Liver (tissue), 9 donors: ENCODE data around the gene CCR2. TPM values are rescaled to one million over a fixed set of nuclear protein-coding genes. Genes with fewer than 3 reads are reported as not detected.

Experiments
- DNase-seq: peaks from one replicate; pipeline ENCODE4 v3.0.0-alpha.2; 2017; ENCODE audit warnings: low spot score
- H3K27ac ChIP-seq, 2 donors: one replicate each; pipeline ENCODE4 v1.7.0; 2013; ENCODE audit warnings: inconsistent platforms in 2 of 2, low read length in 2 of 2, control low read depth in 1 of 2, low read depth in 1 of 2, mild to moderate bottlenecking in 1 of 2
- H3K27me3 ChIP-seq, 4 donors: one replicate each; pipeline versions ENCODE4 v1.6.1 to v1.7.0; 2013; ENCODE audit warnings: low read length in 3 of 4, inconsistent platforms in 1 of 4, mild to moderate bottlenecking in 1 of 4, moderate library complexity in 1 of 4; ENCODE audit not compliant: control insufficient read depth in 4 of 4, insufficient read depth in 4 of 4
- H3K36me3 ChIP-seq, 4 donors: one replicate each; pipeline versions ENCODE4 v1.6.1 to v1.7.0; 2013; ENCODE audit warnings: low read length in 3 of 4, mild to moderate bottlenecking in 3 of 4, low read depth in 1 of 4, moderate library complexity in 1 of 4; ENCODE audit not compliant: control insufficient read depth in 4 of 4, insufficient read depth in 3 of 4
- H3K4me1 ChIP-seq, 4 donors: one replicate each; pipeline versions ENCODE4 v1.6.1 to v1.7.0; 2013; ENCODE audit warnings: low read length in 3 of 4, mild to moderate bottlenecking in 3 of 4, moderate library complexity in 1 of 4; ENCODE audit not compliant: control insufficient read depth in 4 of 4, insufficient read depth in 4 of 4
- H3K4me3 ChIP-seq, 3 donors: one replicate each; pipeline versions ENCODE4 v1.6.1 to v1.7.0; 2013; ENCODE audit warnings: low read length in 3 of 3, control low read depth in 1 of 3, low read depth in 1 of 3, mild to moderate bottlenecking in 1 of 3
- H3K9ac ChIP-seq, 2 donors: one replicate each; pipeline ENCODE4 v1.7.0; 2013; ENCODE audit warnings: low read length in 2 of 2, mild to moderate bottlenecking in 2 of 2, moderate library complexity in 2 of 2, control low read depth in 1 of 2, low read depth in 1 of 2
- H3K9me3 ChIP-seq, 4 donors: one replicate each; pipeline versions ENCODE4 v1.6.1 to v1.7.0; 2013; ENCODE audit warnings: low read length in 3 of 4; ENCODE audit not compliant: control insufficient read depth in 4 of 4
- ATF3 ChIP-seq: IDR thresholded peaks from 2 replicates; pipeline ENCODE4 v1.6.1; 2016; ENCODE audit warnings: antibody characterized with exemption
- EGR1 ChIP-seq, 2 donors: IDR thresholded peaks; 2 replicates each; pipeline ENCODE4 v1.6.1; 2016 to 2018; ENCODE audit warnings: antibody characterized with exemption in 2 of 2, low read depth in 2 of 2
- FOXA1 ChIP-seq: IDR thresholded peaks from 2 replicates; pipeline ENCODE4 v1.6.1; 2016; ENCODE audit warnings: antibody characterized with exemption
- FOXA2 ChIP-seq: IDR thresholded peaks from 2 replicates; pipeline ENCODE4 v1.6.1; 2016; ENCODE audit warnings: antibody characterized with exemption
- GABPA ChIP-seq, 2 donors: IDR thresholded peaks in 1 of 2; conservative IDR thresholded peaks in 1 of 2; 2 replicates each; pipeline ENCODE4 v1.6.1; 2016; ENCODE audit warnings: antibody characterized with exemption in 2 of 2, mild to moderate bottlenecking in 1 of 2, moderate library complexity in 1 of 2
- HNF4A ChIP-seq, 2 donors: conservative IDR thresholded peaks; 2 replicates each; pipeline ENCODE4 v1.6.1; 2016; ENCODE audit warnings: antibody characterized with exemption in 2 of 2, mild to moderate bottlenecking in 2 of 2
- HNF4G ChIP-seq: IDR thresholded peaks from 2 replicates; pipeline ENCODE4 v1.6.1; 2016; ENCODE audit warnings: antibody characterized with exemption
- JUND ChIP-seq, 2 donors: IDR thresholded peaks; 2 replicates each; pipeline ENCODE4 v1.6.1; 2016; ENCODE audit warnings: antibody characterized with exemption in 2 of 2
- MAX ChIP-seq: IDR thresholded peaks from 2 replicates; pipeline ENCODE4 v1.6.1; 2016; ENCODE audit warnings: antibody characterized with exemption
- NR2F2 ChIP-seq: IDR thresholded peaks from 2 replicates; pipeline ENCODE4 v1.6.1; 2016; ENCODE audit warnings: antibody characterized with exemption
- RAD21 ChIP-seq, 2 donors: IDR thresholded peaks; 2 replicates each; pipeline ENCODE4 v1.6.1; 2016; ENCODE audit warnings: antibody characterized with exemption in 2 of 2, mild to moderate bottlenecking in 2 of 2
- RXRA ChIP-seq, 2 donors: IDR thresholded peaks; 2 replicates each; pipeline ENCODE4 v1.6.1; 2017 to 2018; ENCODE audit warnings: antibody characterized with exemption in 2 of 2, mild to moderate bottlenecking in 1 of 2
- SP1 ChIP-seq: IDR thresholded peaks from 2 replicates; pipeline ENCODE4 v1.6.1; 2018; ENCODE audit warnings: antibody characterized with exemption, mild to moderate bottlenecking
- TAF1 ChIP-seq: conservative IDR thresholded peaks from 2 replicates; pipeline ENCODE4 v1.6.1; 2016; ENCODE audit warnings: antibody characterized with exemption, mild to moderate bottlenecking
- YY1 ChIP-seq: IDR thresholded peaks from 2 replicates; pipeline ENCODE4 v1.6.1; 2016; ENCODE audit warnings: antibody characterized with exemption, mild to moderate bottlenecking
- WGBS: extraction: QIAGEN DNeasy Blood & Tissue Kit; methylation state at CpG from one replicate; pipeline ENCODE4 v1.1.7; 2013; 5-methylcytosine and 5-hydroxymethylcytosine counted together
- polyA plus RNA-seq, 2 donors: library from polyadenylated mRNA; stranded (reverse) in 1 of 2; unstranded in 1 of 2; fragments of 200-250 nt in 1 of 2; fragments of >200 nt in 1 of 2; fragmentation: Nextera tagmentation in 1 of 2; extraction: Ambion mirVana in 1 of 2; gene quantifications; one replicate each; pipeline versions ENCODE4 v1.2.1 to v1.2.3, GENCODE V29; 2013 to 2015
- total RNA-seq, 2 donors: library from RNA; depleted of rRNA; stranded (reverse); fragments of >200 nt; gene quantifications; one replicate each; pipeline ENCODE4 v1.2.3, GENCODE V29; 2014
- TF ChIP-seq, protein P1 (sequence below): IDR thresholded peaks from 2 replicates; pipeline ENCODE4 v1.6.1; 2016; ENCODE audit warnings: antibody characterized with exemption, mild to moderate bottlenecking
- TF ChIP-seq, protein P2 (sequence below): fragments of 150-350 bp; IDR thresholded peaks from 2 replicates; pipeline ENCODE4 v1.5.1; 2017; ENCODE audit warnings: improper control_type of control experiment, low read depth, low read length; ENCODE audit not compliant: missing input control
- TF ChIP-seq, protein P3 (sequence below): IDR thresholded peaks from 2 replicates; pipeline ENCODE4 v1.6.1; 2016; ENCODE audit warnings: antibody characterized with exemption
- donor health status: healthy.
- donor health status: healthy.
- donor health status: healthy.
- donor health status: healthy.
- donor health status: healthy.

Gene CCR2
- total and polyA plus RNA-seq, 4 donors: 0.68 to 3.4 (median 2.4) TPM

DNA sequence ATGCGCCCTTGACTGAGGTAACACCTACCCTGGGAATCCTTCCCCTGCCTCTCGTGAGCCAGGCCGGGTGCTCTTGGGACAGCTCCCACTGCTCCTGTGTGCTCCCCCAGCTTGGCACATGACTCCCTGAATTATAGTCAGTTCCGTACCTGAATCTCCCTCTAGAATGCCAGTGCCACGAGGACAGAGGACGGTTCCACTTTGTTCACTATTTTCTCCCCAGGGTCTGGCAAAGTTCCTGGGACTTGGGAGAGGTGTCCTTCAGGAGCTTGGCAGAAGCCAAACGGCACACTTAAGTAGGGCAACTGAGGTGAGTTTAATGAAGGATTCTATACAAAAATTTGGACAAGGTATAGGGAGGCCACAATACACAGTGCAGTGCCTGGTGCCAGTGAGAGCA lies 43.2 kb downstream of the CCR2 start:
- WGBS: 93% methylated on average over 7 of the region's 7 CpGs
- Histone ChIP-seq H3K9ac (no peak overlapping the region), H3K4me3 (no peak overlapping the region), H3K27me3 (no peaks in the 10 kb centered on the region), H3K36me3 (no peaks in the 10 kb centered on the region), H3K27ac (no peak overlapping the region), H3K4me1 (no peaks in the 10 kb centered on the region), H3K9me3 (no peaks in the 10 kb centered on the region)
- no peak for TF ChIP-seq RXRA (IDR thresholded peaks at IDR 0.05)
- TF ChIP-seq, protein P1, sequence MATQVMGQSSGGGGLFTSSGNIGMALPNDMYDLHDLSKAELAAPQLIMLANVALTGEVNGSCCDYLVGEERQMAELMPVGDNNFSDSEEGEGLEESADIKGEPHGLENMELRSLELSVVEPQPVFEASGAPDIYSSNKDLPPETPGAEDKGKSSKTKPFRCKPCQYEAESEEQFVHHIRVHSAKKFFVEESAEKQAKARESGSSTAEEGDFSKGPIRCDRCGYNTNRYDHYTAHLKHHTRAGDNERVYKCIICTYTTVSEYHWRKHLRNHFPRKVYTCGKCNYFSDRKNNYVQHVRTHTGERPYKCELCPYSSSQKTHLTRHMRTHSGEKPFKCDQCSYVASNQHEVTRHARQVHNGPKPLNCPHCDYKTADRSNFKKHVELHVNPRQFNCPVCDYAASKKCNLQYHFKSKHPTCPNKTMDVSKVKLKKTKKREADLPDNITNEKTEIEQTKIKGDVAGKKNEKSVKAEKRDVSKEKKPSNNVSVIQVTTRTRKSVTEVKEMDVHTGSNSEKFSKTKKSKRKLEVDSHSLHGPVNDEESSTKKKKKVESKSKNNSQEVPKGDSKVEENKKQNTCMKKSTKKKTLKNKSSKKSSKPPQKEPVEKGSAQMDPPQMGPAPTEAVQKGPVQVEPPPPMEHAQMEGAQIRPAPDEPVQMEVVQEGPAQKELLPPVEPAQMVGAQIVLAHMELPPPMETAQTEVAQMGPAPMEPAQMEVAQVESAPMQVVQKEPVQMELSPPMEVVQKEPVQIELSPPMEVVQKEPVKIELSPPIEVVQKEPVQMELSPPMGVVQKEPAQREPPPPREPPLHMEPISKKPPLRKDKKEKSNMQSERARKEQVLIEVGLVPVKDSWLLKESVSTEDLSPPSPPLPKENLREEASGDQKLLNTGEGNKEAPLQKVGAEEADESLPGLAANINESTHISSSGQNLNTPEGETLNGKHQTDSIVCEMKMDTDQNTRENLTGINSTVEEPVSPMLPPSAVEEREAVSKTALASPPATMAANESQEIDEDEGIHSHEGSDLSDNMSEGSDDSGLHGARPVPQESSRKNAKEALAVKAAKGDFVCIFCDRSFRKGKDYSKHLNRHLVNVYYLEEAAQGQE: no peak
- TF ChIP-seq HNF4G: no peak
- TF ChIP-seq NR2F2: no peak
- TF ChIP-seq ATF3: no peak
- TF ChIP-seq GABPA (IDR thresholded peaks at IDR 0.05 in 1 of 2, conservative IDR thresholded peaks at IDR 0.05 in 1 of 2): no peak
- no peak for TF ChIP-seq YY1
- no peak for TF ChIP-seq FOXA1
- TF ChIP-seq MAX: no peak
- TF ChIP-seq, protein P2, sequence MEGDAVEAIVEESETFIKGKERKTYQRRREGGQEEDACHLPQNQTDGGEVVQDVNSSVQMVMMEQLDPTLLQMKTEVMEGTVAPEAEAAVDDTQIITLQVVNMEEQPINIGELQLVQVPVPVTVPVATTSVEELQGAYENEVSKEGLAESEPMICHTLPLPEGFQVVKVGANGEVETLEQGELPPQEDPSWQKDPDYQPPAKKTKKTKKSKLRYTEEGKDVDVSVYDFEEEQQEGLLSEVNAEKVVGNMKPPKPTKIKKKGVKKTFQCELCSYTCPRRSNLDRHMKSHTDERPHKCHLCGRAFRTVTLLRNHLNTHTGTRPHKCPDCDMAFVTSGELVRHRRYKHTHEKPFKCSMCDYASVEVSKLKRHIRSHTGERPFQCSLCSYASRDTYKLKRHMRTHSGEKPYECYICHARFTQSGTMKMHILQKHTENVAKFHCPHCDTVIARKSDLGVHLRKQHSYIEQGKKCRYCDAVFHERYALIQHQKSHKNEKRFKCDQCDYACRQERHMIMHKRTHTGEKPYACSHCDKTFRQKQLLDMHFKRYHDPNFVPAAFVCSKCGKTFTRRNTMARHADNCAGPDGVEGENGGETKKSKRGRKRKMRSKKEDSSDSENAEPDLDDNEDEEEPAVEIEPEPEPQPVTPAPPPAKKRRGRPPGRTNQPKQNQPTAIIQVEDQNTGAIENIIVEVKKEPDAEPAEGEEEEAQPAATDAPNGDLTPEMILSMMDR: no peak
- no peak for TF ChIP-seq HNF4A (conservative IDR thresholded peaks at IDR 0.05)
- DNase-seq: no peak

DNA sequence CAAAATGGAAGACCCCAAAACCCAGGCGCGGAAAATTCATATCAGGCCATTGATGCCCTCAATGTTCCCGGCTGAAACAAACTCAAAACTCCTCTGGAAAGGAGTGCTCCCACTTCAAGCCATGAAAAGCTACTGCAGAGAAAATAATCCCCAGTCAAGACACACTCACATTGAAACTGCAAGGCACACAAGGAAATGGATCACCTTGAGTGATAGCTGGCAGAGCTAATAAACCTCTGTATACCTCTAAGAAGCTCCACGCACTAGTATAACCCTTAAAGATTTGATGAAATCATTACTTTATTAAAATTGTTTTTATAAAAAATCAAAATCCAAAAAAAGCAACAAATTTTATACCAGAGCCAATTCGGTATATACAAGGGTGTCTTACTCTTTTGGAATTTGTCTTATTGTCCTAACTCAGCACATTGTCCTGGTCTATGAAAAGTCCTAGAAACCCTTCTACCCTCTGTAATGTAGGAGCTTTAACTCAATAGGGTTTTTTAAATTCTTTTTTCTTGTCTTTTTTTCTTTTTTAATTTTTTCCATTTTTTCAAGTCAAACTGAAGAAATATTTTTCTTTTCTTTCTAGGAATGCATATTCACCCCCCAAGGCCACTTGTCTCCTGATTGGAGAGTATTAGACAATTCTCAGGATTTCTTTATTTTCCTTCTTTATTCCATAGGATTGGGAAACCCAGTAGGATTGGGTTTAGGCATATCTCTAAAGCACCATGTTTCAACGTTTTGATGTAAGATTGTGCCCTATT lies 44.5 kb downstream of the CCR2 start:
- 85% methylated on average over 6 of the region's 6 CpGs for WGBS
- DNase-seq: no peak
- no peaks in the 10 kb centered on the region for H3K9me3 ChIP-seq
- no peak for TF ChIP-seq JUND (IDR thresholded peaks at IDR 0.05)
- TF ChIP-seq FOXA2: no peak
- no peak for TF ChIP-seq HNF4G
- no peak for TF ChIP-seq TAF1
- no peak for TF ChIP-seq FOXA1
- TF ChIP-seq YY1: no peak
- TF ChIP-seq, protein P3, sequence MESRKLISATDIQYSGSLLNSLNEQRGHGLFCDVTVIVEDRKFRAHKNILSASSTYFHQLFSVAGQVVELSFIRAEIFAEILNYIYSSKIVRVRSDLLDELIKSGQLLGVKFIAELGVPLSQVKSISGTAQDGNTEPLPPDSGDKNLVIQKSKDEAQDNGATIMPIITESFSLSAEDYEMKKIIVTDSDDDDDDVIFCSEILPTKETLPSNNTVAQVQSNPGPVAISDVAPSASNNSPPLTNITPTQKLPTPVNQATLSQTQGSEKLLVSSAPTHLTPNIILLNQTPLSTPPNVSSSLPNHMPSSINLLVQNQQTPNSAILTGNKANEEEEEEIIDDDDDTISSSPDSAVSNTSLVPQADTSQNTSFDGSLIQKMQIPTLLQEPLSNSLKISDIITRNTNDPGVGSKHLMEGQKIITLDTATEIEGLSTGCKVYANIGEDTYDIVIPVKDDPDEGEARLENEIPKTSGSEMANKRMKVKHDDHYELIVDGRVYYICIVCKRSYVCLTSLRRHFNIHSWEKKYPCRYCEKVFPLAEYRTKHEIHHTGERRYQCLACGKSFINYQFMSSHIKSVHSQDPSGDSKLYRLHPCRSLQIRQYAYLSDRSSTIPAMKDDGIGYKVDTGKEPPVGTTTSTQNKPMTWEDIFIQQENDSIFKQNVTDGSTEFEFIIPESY: no peak
- TF ChIP-seq SP1: no peak
- TF ChIP-seq GABPA (IDR thresholded peaks at IDR 0.05 in 1 of 2, conservative IDR thresholded peaks at IDR 0.05 in 1 of 2): no peak
- TF ChIP-seq RAD21 (IDR thresholded peaks at IDR 0.05): no peak
- TF ChIP-seq, protein P2: no peak
- no peak for TF ChIP-seq ATF3
- TF ChIP-seq MAX: no peak
- TF ChIP-seq EGR1 (IDR thresholded peaks at IDR 0.05; ENCODE audit: low read depth in 2 of 2): no peak
- no peak for TF ChIP-seq RXRA (IDR thresholded peaks at IDR 0.05)
- H3K4me1 ChIP-seq: no peaks in the 10 kb centered on the region
- H3K27ac ChIP-seq: no peak overlapping the region
- H3K9ac ChIP-seq: no peak overlapping the region
- H3K4me3 ChIP-seq: no peak overlapping the region
- no peaks in the 10 kb centered on the region for H3K36me3 ChIP-seq
- H3K27me3 ChIP-seq: no peaks in the 10 kb centered on the region
